Fibroblast of peridontal ligament (primary cell): Measurements from ENCODE around the gene MAST4.
A peak's percentile ranks its signal among the peaks of the same experiment; 100 is the strongest.

Experiments
- DNase-seq: peaks from one replicate; pipeline ENCODE4 v3.0.0-alpha.2; 2010; ENCODE audit errors: extremely low read depth

Gene MAST4

DNA sequence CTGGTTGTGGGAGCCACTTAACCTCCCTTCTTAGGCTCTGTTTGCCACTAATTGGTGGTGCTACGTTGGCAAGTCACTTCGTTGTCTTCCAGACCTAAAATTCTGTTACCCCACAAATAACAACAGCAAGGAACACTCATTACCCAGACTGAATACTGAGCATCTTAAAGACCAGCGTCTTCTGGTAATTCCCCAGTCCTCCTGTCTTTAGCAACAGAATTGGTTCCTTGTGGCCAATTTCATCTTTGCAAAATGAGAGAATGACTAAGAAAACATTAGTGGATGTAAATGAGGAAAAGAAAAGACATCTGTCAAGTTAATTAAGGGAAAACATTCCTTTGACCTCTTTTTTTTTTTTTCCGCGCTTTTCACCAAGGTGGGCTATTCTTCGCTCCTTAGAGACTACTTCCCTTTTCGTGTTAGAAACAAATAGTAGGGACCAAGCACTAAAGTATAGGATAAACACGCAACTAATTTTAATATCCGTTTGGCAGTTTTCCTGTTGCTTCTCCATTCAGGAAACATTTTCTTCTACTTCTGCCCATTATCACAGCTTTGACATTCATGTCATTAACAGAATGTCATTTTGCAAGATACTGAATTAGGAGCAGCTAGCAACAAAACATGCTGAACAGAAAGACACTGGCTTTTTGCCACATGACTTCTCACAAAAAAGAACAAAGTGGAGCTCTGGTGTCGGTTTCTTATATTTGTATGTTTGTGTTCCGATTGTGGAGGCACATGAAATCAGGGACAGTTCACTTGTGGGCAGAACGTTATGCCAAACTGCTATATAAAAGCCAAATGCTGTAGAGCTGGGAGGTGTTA is 446.2 kb downstream of the MAST4 start:
- DNase-seq, result no peak

GRCh38 chr5:67043796-67044511 is 447.8 kb downstream of the MAST4 start:
- no peak for DNase-seq

DNA sequence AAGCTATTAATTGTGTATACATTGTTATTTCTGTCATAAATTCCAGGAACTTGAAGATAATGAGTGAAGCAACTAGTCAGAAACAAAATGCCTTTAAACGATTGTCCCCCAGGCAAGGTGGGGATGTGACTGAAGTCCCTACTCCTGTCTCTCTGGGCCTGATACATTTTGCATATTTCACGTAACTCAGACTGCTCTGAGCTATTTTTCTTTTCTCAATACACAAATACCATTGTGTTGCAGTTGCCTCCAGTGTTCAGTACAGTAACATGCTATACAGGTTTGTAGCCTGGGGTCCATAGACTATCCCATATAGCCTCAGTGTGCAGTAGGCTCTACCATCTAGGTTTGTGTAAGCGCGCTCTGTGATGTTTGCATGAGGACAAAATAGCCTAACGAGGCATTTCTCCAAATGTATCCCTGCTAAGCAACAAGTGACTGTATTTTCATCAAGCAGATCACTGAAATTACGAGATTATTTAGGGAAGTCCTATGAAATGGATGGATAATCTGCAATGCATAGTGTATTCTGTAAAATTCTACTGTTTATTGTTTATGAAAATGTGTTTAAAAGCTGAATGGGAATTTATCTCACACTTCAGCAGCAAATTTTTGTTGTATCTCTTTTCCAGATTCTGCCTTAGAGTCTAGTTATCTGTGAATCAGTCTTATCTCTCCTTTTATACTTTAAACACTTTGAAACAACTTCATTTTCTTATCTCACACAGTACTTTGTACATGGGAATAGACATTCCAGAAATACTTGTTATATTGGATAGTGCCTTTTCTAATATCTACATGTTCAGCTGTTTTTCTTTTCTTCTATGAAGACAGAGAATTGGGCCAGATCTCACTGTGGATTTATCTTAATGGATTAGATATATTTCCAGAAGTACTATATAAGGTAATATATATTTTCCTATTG is 449.9 kb downstream of the MAST4 start:
- DNase-seq, result no peak

- DNase-seq, result no peak
These were observed 451.0 kb downstream of the MAST4 start for GRCh38 chr5:67047160-67047559.

- DNase-seq, result no peak
These were observed 451.4 kb downstream of the MAST4 start for GRCh38 chr5:67047616-67048015.

- DNase-seq, result no peak
These were observed 453.9 kb downstream of the MAST4 start for GRCh38 chr5:67050125-67050524.

GRCh38 chr5:67050635-67051034 is 454.4 kb downstream of the MAST4 start:
- DNase-seq, result no peak

DNA sequence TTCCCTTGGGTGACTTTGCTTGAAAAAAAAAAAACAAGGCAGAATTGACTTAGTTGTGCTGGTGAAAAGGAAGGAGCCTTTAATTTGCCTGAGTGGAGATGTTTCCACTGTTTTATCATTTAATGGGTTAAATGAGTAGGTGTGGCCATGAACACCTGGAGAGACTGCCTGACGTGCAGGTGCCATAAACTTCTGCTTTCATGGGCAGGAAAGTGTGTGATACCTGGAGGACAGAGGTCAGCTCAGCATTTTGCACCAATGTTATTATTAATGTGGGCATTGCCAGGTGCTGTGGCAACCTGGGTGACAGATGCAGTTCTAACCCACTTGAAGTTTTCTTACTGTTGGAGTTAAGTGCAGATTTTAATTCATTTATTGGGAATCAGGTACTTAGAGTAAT is 455.0 kb downstream of the MAST4 start:
- no peak for DNase-seq

GRCh38 chr5:67052034-67052433 is 455.8 kb downstream of the MAST4 start:
- DNase-seq, result no peak

- no peak for DNase-seq
These were observed 457.0 kb downstream of the MAST4 start for GRCh38 chr5:67053229-67053628.

DNA sequence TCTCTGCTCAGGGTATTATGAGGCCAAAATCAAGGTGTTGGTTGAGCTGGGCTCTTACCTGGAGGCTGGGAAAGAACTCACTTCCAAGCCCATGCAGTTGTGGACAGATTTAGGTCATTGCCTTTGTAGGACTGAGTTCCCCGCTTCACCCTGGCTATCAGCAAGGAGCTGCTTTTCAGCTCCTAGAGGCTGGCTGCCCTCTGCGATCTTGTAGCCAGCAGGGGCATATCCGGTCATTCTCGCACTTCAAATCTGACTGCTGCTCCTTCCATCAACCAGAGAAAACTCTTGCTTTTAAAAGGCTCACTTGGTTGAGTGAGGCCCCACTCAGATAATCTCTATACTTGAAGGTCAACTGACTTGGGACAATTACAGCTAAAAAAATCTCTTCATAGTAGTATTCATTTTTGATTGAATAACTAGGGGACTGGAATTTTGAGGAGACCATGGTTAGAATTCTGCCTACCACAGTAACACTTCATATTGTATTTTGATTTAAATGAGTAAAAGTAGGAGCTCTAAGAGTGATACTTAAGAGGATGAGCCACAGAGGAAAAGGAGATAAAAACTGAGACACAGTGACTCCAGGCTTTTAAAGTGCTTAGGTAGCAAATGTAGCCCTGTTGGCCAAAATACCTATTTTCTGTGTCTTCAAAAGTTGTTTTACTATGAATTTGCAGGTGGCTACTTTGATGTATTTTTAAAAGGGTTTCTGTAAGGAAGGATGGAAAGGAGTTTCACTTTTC is 463.0 kb downstream of the MAST4 start:
- no peak for DNase-seq

GRCh38 chr5:67059744-67060490 is 463.7 kb downstream of the MAST4 start:
- peak; percentile 83 for DNase-seq

GRCh38 chr5:67061511-67061910 is 465.3 kb downstream of the MAST4 start:
- DNase-seq, result no peak

DNA sequence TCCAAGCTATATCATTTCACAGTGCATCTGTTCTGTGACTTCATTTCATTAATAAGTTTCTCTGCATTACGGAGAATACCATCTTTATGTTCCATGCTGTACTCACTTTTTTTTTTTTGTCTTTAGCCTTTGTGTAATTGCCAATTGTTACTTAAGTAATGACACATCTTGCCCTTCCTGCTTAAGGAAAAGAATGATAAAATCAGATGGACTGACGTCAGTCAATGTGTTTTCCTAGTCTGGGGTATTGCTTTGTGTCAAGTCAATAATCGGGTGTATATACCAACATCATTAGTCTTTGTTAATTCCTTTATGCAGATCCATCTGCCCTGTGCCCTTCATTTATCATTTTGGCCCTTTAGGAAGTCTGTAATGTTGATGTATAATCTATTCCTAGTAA is 466.9 kb downstream of the MAST4 start:
- no peak for DNase-seq

GRCh38 chr5:67063791-67064190 is 467.6 kb downstream of the MAST4 start:
- peak; percentile 37 for DNase-seq

DNA sequence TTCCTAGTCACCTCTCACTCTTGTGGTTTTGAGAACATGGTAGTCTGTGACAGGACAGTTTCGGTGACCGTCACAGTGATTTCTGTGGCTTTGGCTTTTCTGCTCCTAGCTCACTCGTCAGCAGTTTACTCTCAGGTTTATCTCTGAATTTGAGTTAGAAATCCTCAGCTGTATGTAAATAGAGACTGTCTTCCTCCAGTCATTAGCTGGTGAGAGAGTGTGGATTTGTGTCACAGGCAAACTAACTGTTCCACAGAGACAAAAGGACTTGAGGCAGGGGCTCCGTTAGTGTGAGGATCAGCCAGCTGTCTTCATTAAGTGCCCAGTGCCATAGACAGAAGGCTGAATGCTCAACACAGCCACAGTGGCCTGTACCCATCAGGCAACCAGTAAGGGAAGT is 469.0 kb downstream of the MAST4 start:
- no peak for DNase-seq

- no peak for DNase-seq
These were observed 469.5 kb downstream of the MAST4 start for GRCh38 chr5:67065696-67066095.

DNA sequence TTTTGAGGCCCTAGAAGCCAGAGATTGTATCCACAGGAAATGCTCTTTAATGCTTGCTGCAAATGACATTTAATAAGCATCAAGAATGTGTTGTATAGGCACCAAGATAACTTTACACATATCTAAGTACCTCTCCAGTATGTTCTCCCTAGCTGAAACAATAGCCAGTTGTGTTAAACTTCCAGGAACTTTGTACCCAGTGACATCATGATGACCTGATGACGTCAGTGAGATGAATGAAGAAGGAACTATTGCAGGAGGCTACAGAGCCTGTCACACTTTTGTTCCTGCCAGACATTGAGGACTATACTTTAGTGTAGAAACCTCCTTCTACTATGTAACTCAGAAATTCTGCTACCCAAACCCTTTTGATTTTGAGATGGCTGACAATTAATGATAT is 470.6 kb downstream of the MAST4 start:
- DNase-seq, result no peak

DNA sequence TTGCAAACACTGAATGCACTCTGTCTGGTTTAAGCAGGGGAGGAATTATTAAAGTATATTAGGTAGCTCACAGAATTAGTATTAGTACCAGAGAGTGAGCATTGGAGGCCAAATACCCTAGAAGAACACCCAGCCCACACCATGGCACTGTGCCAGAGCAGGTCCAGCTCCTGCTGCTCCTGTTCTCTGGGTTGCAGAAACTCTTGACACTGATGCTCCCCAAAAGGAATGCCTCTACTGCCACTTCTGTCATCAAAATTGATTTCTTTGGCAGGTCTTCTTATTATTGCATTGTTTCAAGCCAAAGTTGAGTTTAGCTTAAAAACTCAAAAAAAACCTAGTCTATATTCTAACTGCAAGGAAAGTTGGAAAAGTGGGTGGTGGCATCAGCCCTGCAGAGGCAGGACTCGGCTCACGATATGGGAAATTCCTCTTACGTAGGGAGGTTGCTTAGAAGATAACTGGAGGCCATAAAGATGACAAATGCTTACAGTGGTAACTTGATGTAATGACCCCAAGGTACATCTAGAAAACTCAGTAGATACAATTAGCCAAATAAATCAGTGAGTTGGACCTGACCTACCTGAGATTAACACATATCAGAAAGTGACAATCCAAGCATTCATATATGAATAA is 477.0 kb downstream of the MAST4 start:
- DNase-seq, result no peak

DNA sequence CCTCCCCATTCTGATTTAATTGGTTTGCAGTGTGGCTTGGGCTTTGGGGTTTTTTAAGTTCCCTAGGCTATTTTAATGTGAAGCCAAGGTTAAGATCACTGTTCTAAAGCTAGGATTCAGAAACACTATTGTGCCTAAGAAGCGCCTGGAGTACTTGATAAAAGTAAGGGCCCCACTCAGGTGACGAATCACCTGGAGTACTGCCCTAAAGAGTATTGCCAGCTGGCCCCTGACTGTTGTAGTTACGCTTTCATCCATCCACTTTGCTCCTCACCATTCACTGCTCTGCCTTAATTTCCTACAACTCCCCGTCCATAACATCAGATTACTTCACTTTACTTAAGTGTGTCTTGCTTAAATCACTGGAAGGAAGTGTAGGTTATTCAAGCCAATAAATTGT is 481.1 kb downstream of the MAST4 start:
- no peak for DNase-seq
